K562 (cell line): ENCODE measurements around the gene TEX53. TPM values are rescaled to one million over a fixed set of nuclear protein-coding genes. Genes with fewer than 3 reads are reported as not detected.
A peak's percentile ranks its signal among the peaks of the same experiment; 100 is the strongest.

Experiments used
- AFF1 ChIP-seq, 2 experiments: fragments of 450-650 bp; IDR thresholded peaks; 2 replicates each; pipeline ENCODE4 v1.6.1; 2018; ENCODE audit warnings: mild to moderate bottlenecking in 2 of 2, low read depth in 1 of 2; ENCODE audit not compliant: partially characterized antibody in 2 of 2
- ARID2 ChIP-seq: fragments of 450-650 bp; IDR thresholded peaks from 2 replicates; pipeline ENCODE4 v1.6.1; 2017; ENCODE audit warnings: antibody characterized with exemption, mild to moderate bottlenecking
- CBFA2T2 ChIP-seq: fragments of 450-650 bp; conservative IDR thresholded peaks from 2 replicates; pipeline ENCODE4 v1.6.1; 2017; ENCODE audit warnings: mild to moderate bottlenecking
- CSDE1 ChIP-seq, 2 experiments: fragments of 450-650 bp; IDR thresholded peaks; 2 replicates each; pipeline ENCODE4 v1.6.1; 2016; ENCODE audit warnings: mild to moderate bottlenecking in 1 of 2
- DPF2 ChIP-seq: fragments of 450-650 bp; IDR thresholded peaks from 2 replicates; pipeline ENCODE4 v1.6.1; 2016
- EHMT2 ChIP-seq: fragments of 450-650 bp; IDR thresholded peaks from 2 replicates; pipeline ENCODE4 v1.6.1; 2018; ENCODE audit warnings: antibody characterized with exemption
- EWSR1 ChIP-seq: fragments of 450-650 bp; IDR thresholded peaks from 2 replicates; pipeline ENCODE4 v1.6.1; 2018; ENCODE audit warnings: borderline replicate concordance, mild to moderate bottlenecking, low read depth, moderate library complexity; ENCODE audit not compliant: partially characterized antibody
- MAX ChIP-seq: sonication (generic); formaldehyde crosslinking; IDR thresholded peaks from 2 replicates; pipeline ENCODE4 v1.9.0; 2022; ENCODE audit warnings: mild to moderate bottlenecking, missing genetic modification reagents
- MEIS2 ChIP-seq: fragments of 450-650 bp; IDR thresholded peaks from 2 replicates; pipeline ENCODE4 v1.6.1; 2014; ENCODE audit warnings: mild to moderate bottlenecking; ENCODE audit not compliant: partially characterized antibody
- NEUROD1 ChIP-seq: fragments of 150-350 bp; IDR thresholded peaks from 2 replicates; pipeline ENCODE4 v1.6.1; 2014; ENCODE audit warnings: borderline replicate concordance, low read length, low read depth; ENCODE audit not compliant: partially characterized antibody
- NR2C1 ChIP-seq, 2 experiments: fragments of 450-650 bp; IDR thresholded peaks; 2 replicates each; pipeline ENCODE4 v1.6.1; 2017; ENCODE audit warnings: mild to moderate bottlenecking in 2 of 2, antibody characterized with exemption in 1 of 2, inconsistent platforms in 1 of 2, missing compliant biosample characterization in 1 of 2, missing genetic modification characterization in 1 of 2
- PRDM10 ChIP-seq: fragments of 450-650 bp; IDR thresholded peaks from 2 replicates; pipeline ENCODE4 v1.6.1; 2018; ENCODE audit not compliant: partially characterized antibody
- SIRT6 ChIP-seq: IDR thresholded peaks from one replicate; pipeline ENCODE4 v1.6.1; 2012; ENCODE audit warnings: low read depth, mild to moderate bottlenecking, control low read depth, inconsistent platforms, low read length, moderate library complexity
- SMARCA4 ChIP-seq: fragments of 450-650 bp; IDR thresholded peaks from 2 replicates; pipeline ENCODE4 v1.6.1; 2016
- SNRNP70 ChIP-seq: fragments of 200-400 bp; formaldehyde crosslinking; optimal IDR thresholded peaks from 2 replicates; pipeline ENCODE3; 2017; ENCODE audit warnings: low read depth, low read length
- TAL1 ChIP-seq: fragments of 450-650 bp; IDR thresholded peaks from 2 replicates; pipeline ENCODE4 v1.6.1; 2016; ENCODE audit warnings: mild to moderate bottlenecking
- ZNF280A ChIP-seq: fragments of 450-650 bp; IDR thresholded peaks from 2 replicates; pipeline ENCODE4 v1.6.1; 2018; ENCODE audit warnings: mild to moderate bottlenecking, low read depth; ENCODE audit not compliant: partially characterized antibody
- ZNF282 ChIP-seq: sonication (generic); formaldehyde crosslinking; IDR thresholded peaks from 2 replicates; pipeline ENCODE4 v1.8.1; 2023; ENCODE audit warnings: missing genetic modification reagents
- polyA plus RNA-seq, 8 experiments: library from polyadenylated mRNA; depleted of rRNA in 4 of 8; stranded (reverse) in 5 of 8; unstranded in 3 of 8; fragments of >200 nt; fragmentation: Nextera tagmentation in 2 of 8; fragmentation: Illumina TruSeq in 1 of 8; extraction: Ambion mirVana in 2 of 8; extraction: Trizol in 1 of 8; gene quantifications; 2 replicates each; pipeline versions ENCODE4 v1.2.1 to v1.2.3, GENCODE V29; 2011 to 2014; ENCODE audit warnings: inconsistent platforms in 1 of 8, missing spikeins in 1 of 8
- total RNA-seq, 7 experiments: library from RNA; depleted of rRNA in 6 of 7; stranded (reverse); fragments of >200 nt in 6 of 7; fragmentation: Illumina TruSeq in 2 of 7; extraction: Trizol in 2 of 7; gene quantifications; 2 replicates each; pipeline versions ENCODE4 v1.2.1 to v1.2.3, GENCODE V29; 2011 to 2021; ENCODE audit warnings: low replicate concordance in 1 of 7

TEX53 gene
- total and polyA plus RNA-seq, 9 of the 15 experiments (the other 6 are each of a cell fraction or from before 2014, with no cell fraction given) = not detected

- TF ChIP-seq SIRT6 (no peak), MAX (CRISPR knock-in tag) (0 out of 2 replicates have a peak, but pooled peaks have one; percentile 41), ARID2 (no peak), NR2C1 (IDR thresholded peaks at IDR 0.05) (peak; percentile 30; the same call in 1 of the 2 replicates), NR2C1 (tag; IDR thresholded peaks at IDR 0.05) (peak; percentile 46; the same call in 1 of the 2 replicates), SNRNP70 (no peak), EHMT2 (0 out of 2 replicates have a peak, but pooled peaks have one; percentile 12), TAL1 (peak; percentile 61), MEIS2 (peak; percentile 8), EWSR1 (no peak), DPF2 (peak; percentile 82), NEUROD1 (no peak), CBFA2T2 (peak; percentile 70), CSDE1 (IDR thresholded peaks at IDR 0.05) (no peak), PRDM10 (peak; percentile 89), SMARCA4 (peak; percentile 74; the same call in 1 of the 2 replicates), ZNF282 (no peak), ZNF280A (peak; percentile 22), AFF1 (IDR thresholded peaks at IDR 0.05; ENCODE audit: low read depth in 1 of 2, partially characterized antibody in 2 of 2) (no peak)
Measured at GRCh38 chr9:114616684-114617520, 40.7 kb downstream of the TEX53 start (continued).
